H1 (cell line): ENCODE results near the gene TRAIP. TPM values are rescaled to one million over a fixed set of nuclear protein-coding genes. Genes with fewer than 3 reads are reported as not detected.

ENCODE experiments used
- CTCF ChIA-PET: fragments of 300-600 bp; sonication (Branson Sonifier 250); formaldehyde crosslinking; loops from one replicate; lab custom pipeline; 2021; ENCODE audit not compliant: partially characterized antibody; lab: Charles Lee
- POLR2A ChIA-PET: fragments of 300-600 bp; sonication (Branson Sonifier 250); formaldehyde crosslinking; loops from one replicate; lab custom pipeline; 2021; ENCODE audit warnings: inconsistent platforms; ENCODE audit not compliant: partially characterized antibody; lab: Charles Lee
- DNase-seq, 2 experiments: peaks; one replicate each; pipeline versions ENCODE4 v3.0.0 to v3.0.0-alpha.2; 2010 to 2022; ENCODE audit warnings: low spot score in 2 of 2, low read depth in 1 of 2, mixed read lengths in 1 of 2
- FAIRE-seq: peaks from 2 replicates; lab custom pipeline; 2011; peaks lifted over from hg19 to GRCh38; lab: Jason Lieb, UNC
- H2AFZ ChIP-seq: 2 replicates; pipeline ENCODE4 v1.8.1; 2012; ENCODE audit warnings: low read length, inconsistent platforms
- H2AK5ac ChIP-seq: 2 replicates; pipeline ENCODE4 v1.6.1; 2013; ENCODE audit warnings: low read depth, low read length
- H2BK120ac ChIP-seq: replicated peaks from 2 replicates; pipeline ENCODE3; 2013; ENCODE audit warnings: low read depth, low read length, inconsistent platforms
- H2BK12ac ChIP-seq: 2 replicates; pipeline ENCODE4 v1.6.1; 2013; ENCODE audit warnings: low read depth, low read length
- H2BK15ac ChIP-seq: 2 replicates; pipeline ENCODE4 v1.6.1; 2013; ENCODE audit warnings: low read length
- H2BK20ac ChIP-seq: 2 replicates; pipeline ENCODE4 v1.6.1; 2013; ENCODE audit warnings: low read length
- H2BK5ac ChIP-seq: 2 replicates; pipeline ENCODE4 v1.6.1; 2013; ENCODE audit warnings: low read depth, low read length
- H3K14ac ChIP-seq: 2 replicates; pipeline ENCODE4 v1.6.1; 2013; ENCODE audit warnings: inconsistent platforms; ENCODE audit not compliant: insufficient read length
- H3K18ac ChIP-seq: 2 replicates; pipeline ENCODE4 v1.6.1; 2013; ENCODE audit warnings: low read length; ENCODE audit errors: extremely low read depth
- H3K23ac ChIP-seq: 2 replicates; pipeline ENCODE4 v1.6.1; 2013; ENCODE audit warnings: inconsistent platforms; ENCODE audit not compliant: insufficient read length
- H3K23me2 ChIP-seq: 2 replicates; pipeline ENCODE4 v1.6.1; 2013; ENCODE audit warnings: low read depth, low read length
- H3K27ac ChIP-seq: 2 replicates; pipeline ENCODE4 v1.6.1; 2011; ENCODE audit warnings: low read depth, low read length, inconsistent platforms
- H3K27me3 ChIP-seq, 4 experiments: replicated peaks in 1 of 4; 1 replicate in 1 of 4; 2 replicates in 3 of 4; pipeline versions ENCODE4 v1.6.1 to v1.8.1; 2011 to 2013; ENCODE audit warnings: low read length in 3 of 4, mild to moderate bottlenecking in 3 of 4, inconsistent platforms in 2 of 4, mixed read lengths in 2 of 4, moderate library complexity in 1 of 4; ENCODE audit not compliant: control insufficient read depth in 3 of 4, insufficient read depth in 3 of 4; ENCODE audit errors: extremely low read depth in 1 of 4
- H3K36me3 ChIP-seq, 4 experiments: 2 replicates each; pipeline versions ENCODE4 v1.6.1 to v1.8.1; 2011 to 2013; ENCODE audit warnings: mild to moderate bottlenecking in 4 of 4, low read length in 3 of 4, moderate library complexity in 2 of 4, control low read depth in 1 of 4, inconsistent platforms in 1 of 4; ENCODE audit not compliant: insufficient read depth in 4 of 4, control insufficient read depth in 2 of 4
- H3K4ac ChIP-seq: replicated peaks from 2 replicates; pipeline ENCODE3; 2013; ENCODE audit warnings: low read length, low read depth, mixed read lengths, inconsistent platforms; ENCODE audit not compliant: insufficient read length
- H3K4me1 ChIP-seq, 4 experiments: replicated peaks in 1 of 4; 1 replicate in 1 of 4; 2 replicates in 3 of 4; pipeline versions ENCODE4 v1.6.1 to v1.8.1; 2011 to 2013; ENCODE audit warnings: low read length in 3 of 4, inconsistent platforms in 2 of 4, mixed read lengths in 1 of 4; ENCODE audit not compliant: insufficient read depth in 4 of 4, control insufficient read depth in 3 of 4
- H3K4me2 ChIP-seq, 2 experiments: 2 replicates each; pipeline versions ENCODE4 v1.6.1 to v1.8.1; 2011 to 2013; ENCODE audit warnings: low read depth in 2 of 2, low read length in 2 of 2, control low read depth in 1 of 2, inconsistent platforms in 1 of 2, mild to moderate bottlenecking in 1 of 2; ENCODE audit not compliant: insufficient read depth in 1 of 2
- H3K4me3 ChIP-seq, 4 experiments: fragments of 200-600, 300-600 bp in 1 of 4; sonication (generic), shearing (Covaris generic), sonication (Bioruptor Twin) in 1 of 4; 2 replicates each; pipeline versions ENCODE4 v1.5.1 to v1.8.1; 2011 to 2016; ENCODE audit warnings: low read length in 4 of 4, low read depth in 3 of 4, control low read depth in 2 of 4, inconsistent platforms in 2 of 4, mild to moderate bottlenecking in 2 of 4, mixed read lengths in 1 of 4, moderate library complexity in 1 of 4; ENCODE audit not compliant: insufficient read depth in 2 of 4; ENCODE audit errors: extremely low read depth in 1 of 4
- H3K56ac ChIP-seq: replicated peaks from 2 replicates; pipeline ENCODE3; 2013; ENCODE audit warnings: low read depth, mild to moderate bottlenecking, mixed read lengths, low read length, inconsistent platforms; ENCODE audit not compliant: insufficient read length
- H3K79me1 ChIP-seq: 2 replicates; pipeline ENCODE4 v1.6.1; 2013; ENCODE audit warnings: low read depth, low read length, control low read depth
- H3K79me2 ChIP-seq, 2 experiments: 2 replicates each; pipeline versions ENCODE4 v1.6.1 to v1.8.1; 2012 to 2013; ENCODE audit warnings: low read length in 2 of 2, mild to moderate bottlenecking in 2 of 2, inconsistent platforms in 1 of 2; ENCODE audit not compliant: insufficient read depth in 2 of 2, control insufficient read depth in 1 of 2
- H3K9ac ChIP-seq, 4 experiments: replicated peaks in 1 of 4; 1 replicate in 1 of 4; 2 replicates in 3 of 4; pipeline versions ENCODE4 v1.6.1 to v1.8.1; 2011 to 2013; ENCODE audit warnings: low read depth in 3 of 4, low read length in 3 of 4, control low read depth in 2 of 4, mild to moderate bottlenecking in 2 of 4, moderate library complexity in 2 of 4, inconsistent platforms in 1 of 4; ENCODE audit errors: extremely low read depth in 1 of 4
- H3K9me3 ChIP-seq, 2 experiments: 2 replicates each; pipeline versions ENCODE4 v1.6.1 to v1.8.1; 2012 to 2013; ENCODE audit warnings: mild to moderate bottlenecking in 2 of 2, moderate library complexity in 2 of 2, control low read depth in 1 of 2, inconsistent platforms in 1 of 2, low read depth in 1 of 2, low read length in 1 of 2, mixed read lengths in 1 of 2; ENCODE audit not compliant: insufficient read depth in 2 of 2
- H4K20me1 ChIP-seq, 2 experiments: replicated peaks in 1 of 2; 2 replicates each; pipeline versions ENCODE3 to v1.8.1; 2011 to 2013; ENCODE audit warnings: inconsistent platforms in 2 of 2, low read length in 2 of 2, mild to moderate bottlenecking in 1 of 2; ENCODE audit not compliant: insufficient read depth in 2 of 2, control insufficient read depth in 1 of 2
- H4K5ac ChIP-seq: 2 replicates; pipeline ENCODE4 v1.6.1; 2013; ENCODE audit warnings: low read length, low read depth, mixed read lengths, inconsistent platforms; ENCODE audit not compliant: insufficient read length
- H4K8ac ChIP-seq: 2 replicates; pipeline ENCODE4 v1.8.0; 2013; ENCODE audit warnings: mild to moderate bottlenecking, moderate library complexity, low read length, inconsistent platforms; ENCODE audit not compliant: insufficient read depth; ENCODE audit errors: extremely low read depth
- H4K91ac ChIP-seq: replicated peaks from 2 replicates; pipeline ENCODE3; 2013; ENCODE audit warnings: low read length, mixed read lengths, inconsistent platforms; ENCODE audit not compliant: insufficient read length
- ATF3 ChIP-seq: IDR thresholded peaks from 2 replicates; pipeline ENCODE4 v1.6.1; 2011; ENCODE audit warnings: low read depth, mild to moderate bottlenecking, low read length; ENCODE audit not compliant: insufficient read depth
- BRCA1 ChIP-seq: IDR thresholded peaks from 2 replicates; pipeline ENCODE4 v1.6.1; 2012; ENCODE audit warnings: low read depth, low read length, improper control_type of control experiment
- CTBP2 ChIP-seq: IDR thresholded peaks from 2 replicates; pipeline ENCODE4 v1.7.0; 2011; ENCODE audit warnings: borderline replicate concordance, mild to moderate bottlenecking, moderate library complexity, mixed read lengths, low read length; ENCODE audit not compliant: insufficient read depth, insufficient read length
- EGR1 ChIP-seq: IDR thresholded peaks from 2 replicates; pipeline ENCODE4 v1.6.1; 2011; ENCODE audit warnings: low read depth, low read length, borderline replicate concordance
- EZH2 ChIP-seq: fragments of 200-600 bp; sonication (generic); IDR thresholded peaks from 2 replicates; pipeline ENCODE4 v1.7.1; 2012; ENCODE audit warnings: low read depth, mild to moderate bottlenecking, moderate library complexity, low read length, inconsistent platforms; ENCODE audit not compliant: severe bottlenecking
- FOSL1 ChIP-seq: IDR thresholded peaks from 2 replicates; pipeline ENCODE4 v1.6.1; 2011; ENCODE audit warnings: mild to moderate bottlenecking, low read depth, low read length, moderate library complexity; ENCODE audit not compliant: insufficient read depth
- GABPA ChIP-seq: IDR thresholded peaks from 2 replicates; pipeline ENCODE4 v1.6.1; 2011; ENCODE audit warnings: mild to moderate bottlenecking, low read length, moderate library complexity, borderline replicate concordance; ENCODE audit not compliant: insufficient read depth
- RBBP5 ChIP-seq: IDR thresholded peaks from 2 replicates; pipeline ENCODE4 v1.7.1; 2012; ENCODE audit warnings: low read depth, mild to moderate bottlenecking, inconsistent platforms, low read length, moderate library complexity, borderline replicate concordance
- RNF2 ChIP-seq: fragments of 200-900, 300-1000 bp; sonication (generic); IDR thresholded peaks from 2 replicates; pipeline ENCODE4 v1.7.1; 2016; ENCODE audit warnings: borderline replicate concordance, low read depth, mild to moderate bottlenecking, antibody characterized with exemption, low read length; ENCODE audit not compliant: poor library complexity, severe bottlenecking; ENCODE audit errors: missing control alignments
- SIN3A ChIP-seq, 2 experiments: IDR thresholded peaks in 1 of 2; conservative IDR thresholded peaks in 1 of 2; 2 replicates each; pipeline ENCODE4 v1.6.1; 2011 to 2012; ENCODE audit warnings: low read length in 2 of 2, improper control_type of control experiment in 1 of 2, low read depth in 1 of 2, mild to moderate bottlenecking in 1 of 2
- TAF7 ChIP-seq: optimal IDR thresholded peaks from 2 replicates; pipeline ENCODE3; 2011; ENCODE audit warnings: low read depth, mild to moderate bottlenecking, inconsistent platforms, low read length, moderate library complexity, borderline replicate concordance
- YY1 ChIP-seq: IDR thresholded peaks from 2 replicates; pipeline ENCODE4 v1.6.1; 2011; ENCODE audit warnings: low read depth, mild to moderate bottlenecking, low read length
- WGBS, 2 experiments: shearing (Covaris generic) in 1 of 2; methylation state at CpG; one replicate each; pipeline versions ENCODE4 v1.1.6 to v1.1.7; 2013 to 2015; ENCODE audit warnings: low lambda C conversion rate in 2 of 2, mixed read lengths in 2 of 2, inconsistent platforms in 1 of 2, low coverage in 1 of 2, missing lambda C conversion rate in 1 of 2; ENCODE audit not compliant: insufficient replicate concordance in 2 of 2, insufficient coverage in 1 of 2, insufficient read length in 1 of 2; ENCODE audit errors: extremely low coverage in 1 of 2, missing lambda C conversion rate in 1 of 2; 5-methylcytosine and 5-hydroxymethylcytosine counted together
- polyA plus RNA-seq, 7 experiments: library from polyadenylated mRNA; depleted of rRNA in 3 of 7; stranded (reverse) in 5 of 7; unstranded in 2 of 7; fragments of >200 nt in 5 of 7; fragments of 200-250 nt in 2 of 7; gene quantifications; 1 replicate in 5 of 7; 2 replicates in 1 of 7; 4 replicates in 1 of 7; pipeline versions ENCODE4 v1.2.1 to v1.2.3, GENCODE V29; 2011 to 2013; ENCODE audit warnings: missing spikeins in 2 of 7, mixed read lengths in 2 of 7
- total RNA-seq: library from RNA; stranded (reverse); fragmentation: NEBNext Ultra II Directional; extraction: Animal tissue kit (Norgen Biotek cat#: 25700); gene quantifications from 2 replicates; pipeline ENCODE4 v1.2.1, GENCODE V29; 2021

Gene TRAIP
- total and polyA plus RNA-seq, 2 of the 8 experiments (the other 6 are each of a cell fraction or from before 2014, with no cell fraction given) = 27.7 to 28.1 TPM

DNA sequence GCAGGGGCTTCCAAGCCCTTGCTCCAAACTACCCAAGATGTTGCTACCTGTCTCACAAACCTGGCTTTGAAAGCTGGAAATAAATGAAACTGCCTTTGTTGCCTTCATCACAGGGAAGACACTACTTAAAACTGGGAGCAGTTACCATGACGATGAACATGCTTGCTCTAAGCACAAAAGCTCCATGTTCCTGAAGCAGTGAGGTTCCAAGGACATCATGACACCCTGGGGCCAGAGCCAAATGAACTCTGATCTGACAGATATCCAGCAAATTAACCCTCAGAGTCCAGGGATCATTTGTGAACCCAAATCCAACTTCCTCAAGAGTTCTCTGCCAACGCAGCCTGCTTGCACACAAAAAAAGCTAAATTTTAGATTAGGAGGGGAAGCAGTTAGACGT, 10.7 kb downstream of the TRAIP start:
- Histone ChIP-seq H2BK120ac (no peak overlapping the region), H2AFZ (no peak overlapping the region), H3K4me2 (no peak overlapping the region), H3K14ac (no peak overlapping the region), H4K8ac (no peak overlapping the region), H3K79me2 (no peaks in the 10 kb centered on the region), H3K18ac (no peak overlapping the region), H3K23ac (no peak overlapping the region), H4K20me1 (peaks cover 0 to 5% of the 10 kb centered on the region in 2 experiments), H2BK12ac (no peak overlapping the region), H3K79me1 (peaks cover 2% of the 10 kb centered on the region; the same call in 1 of the 2 replicates), H3K27ac (no peak overlapping the region), H3K23me2 (no peaks in the 10 kb centered on the region), H3K4me1 (peaks cover 0 to 6% (median 0%) of the 10 kb centered on the region in 4 experiments; a peak in 2 of 7 replicates), H2BK20ac (no peak overlapping the region), H3K9ac (no peak overlapping the region), H3K4ac (no peak overlapping the region), H3K9me3 (no peaks in the 10 kb centered on the region), H3K56ac (no peak overlapping the region), H4K91ac (no peak overlapping the region), H3K4me3 (no peak overlapping the region), H3K27me3 (no peaks in the 10 kb centered on the region), H2AK5ac (no peak overlapping the region), H4K5ac (no peak overlapping the region), H2BK5ac (no peak overlapping the region), H2BK15ac (no peak overlapping the region), H3K36me3 (peaks cover 2 to 39% (median 30%) of the 10 kb centered on the region in 4 experiments; a peak in 6 of 8 replicates)
- POLR2A ChIA-PET = interaction anchor here (0.6 to 1.3 kb wide), 3 partner anchors 17 to 712 kb away, joined by 3 to 4 read pairs (median 3); no protein-coding TSS in a partner anchor
- FAIRE-seq = no peak
- 98% methylated on average over 3 of the region's 3 CpGs; no CpG with 5 or more reads in 1 of the 2 experiments for WGBS, 2 experiments
- no peak for DNase-seq
- CTCF ChIA-PET = interaction anchor here (0.6 to 15.2 kb wide), 5 partner anchors 13 to 93 kb away, joined by 4 to 306 read pairs (median 9); partner anchors contain the start of genes CDHR4, INKA1, MST1R and UBA7
- TF ChIP-seq RNF2 = no peak
- no peak for TF ChIP-seq SIN3A (conservative IDR thresholded peaks at IDR 0.05 in 1 of 2, IDR thresholded peaks at IDR 0.05 in 1 of 2; ENCODE audit: low read depth in 1 of 2, low read length in 2 of 2)
- TF ChIP-seq GABPA = no peak
- no peak for TF ChIP-seq FOSL1
- no peak for TF ChIP-seq EZH2
- no peak for TF ChIP-seq BRCA1
- TF ChIP-seq ATF3 = no peak
- TF ChIP-seq CTBP2 = no peak
- no peak for TF ChIP-seq TAF7
- no peak for TF ChIP-seq YY1
- TF ChIP-seq EGR1 = no peak
- no peak for TF ChIP-seq RBBP5
